Endothelial cell of umbilical vein (primary cell): Measurements from ENCODE around the gene PAPPA. TPM values are rescaled to one million over a fixed set of nuclear protein-coding genes. Genes with fewer than 3 reads are reported as not detected.

ENCODE experiments used
- BruUV-seq: library from RNA; stranded (reverse); fragments of 400-500 nt; replicated peaks from 2 replicates; lab custom pipeline; 2021; lab: Mats Ljungman, UMichigan
- CTCF ChIA-PET: fragments of 300-600, 350-600 bp; sonication (Branson Sonifier 250); formaldehyde crosslinking; loops from one replicate; lab custom pipeline; 2021; ENCODE audit warnings: antibody characterized with exemption, inconsistent platforms; lab: Charles Lee
- POLR2A ChIA-PET: fragments of 300-600, 350-600 bp; sonication (Branson Sonifier 250); formaldehyde crosslinking; loops from one replicate; lab custom pipeline; 2021; ENCODE audit warnings: antibody characterized with exemption, inconsistent platforms; lab: Charles Lee
- DNase-seq: peaks from one replicate; pipeline ENCODE4 v3.0.0-alpha.2; 2011; ENCODE audit warnings: low read depth, low spot score
- FAIRE-seq: peaks from 2 replicates; lab custom pipeline; 2011; peaks lifted over from hg19 to GRCh38; lab: Jason Lieb, UNC
- H2AFZ ChIP-seq: 2 replicates; pipeline ENCODE4 v1.6.0; 2012; ENCODE audit warnings: low read depth, low read length, control low read depth, inconsistent platforms
- H3K27ac ChIP-seq: 2 replicates; pipeline ENCODE4 v1.5.1; 2011; ENCODE audit warnings: low read depth, mild to moderate bottlenecking, control low read depth, low read length, moderate library complexity; ENCODE audit not compliant: insufficient read depth
- H3K27me3 ChIP-seq, 2 experiments: 2 replicates each; pipeline versions ENCODE4 v1.6.0 to v1.6.1; 2011; ENCODE audit warnings: low read length in 2 of 2, mixed read lengths in 1 of 2; ENCODE audit not compliant: control insufficient read depth in 2 of 2, insufficient read depth in 2 of 2
- H3K36me3 ChIP-seq, 2 experiments: 2 replicates in 1 of 2; 3 replicates in 1 of 2; pipeline ENCODE4 v1.5.1; 2011; ENCODE audit warnings: low read length in 2 of 2, mild to moderate bottlenecking in 1 of 2, moderate library complexity in 1 of 2; ENCODE audit not compliant: control insufficient read depth in 2 of 2, insufficient read depth in 2 of 2; ENCODE audit errors: extremely low read depth in 1 of 2
- H3K4me1 ChIP-seq: 3 replicates; pipeline ENCODE4 v1.5.1; 2011; ENCODE audit warnings: mild to moderate bottlenecking, low read length; ENCODE audit not compliant: control insufficient read depth, insufficient read depth; ENCODE audit errors: extremely low read depth
- H3K4me2 ChIP-seq: 2 replicates; pipeline ENCODE4 v1.6.1; 2011; ENCODE audit warnings: low read length, control low read depth, mixed read lengths; ENCODE audit not compliant: insufficient read depth
- H3K4me3 ChIP-seq, 3 experiments: fragments of 200-600 bp in 1 of 3; sonication (generic), shearing (Covaris generic) in 1 of 3; replicated peaks in 1 of 3; 2 replicates each; pipeline ENCODE4 v1.5.1; 2011 to 2016; ENCODE audit warnings: control low read depth in 3 of 3, low read length in 3 of 3, mild to moderate bottlenecking in 2 of 3, inconsistent platforms in 1 of 3, low read depth in 1 of 3, moderate library complexity in 1 of 3; ENCODE audit not compliant: insufficient read depth in 1 of 3
- H3K79me2 ChIP-seq: 2 replicates; pipeline ENCODE4 v1.6.0; 2012; ENCODE audit warnings: low read length, inconsistent platforms; ENCODE audit not compliant: control insufficient read depth, insufficient read depth
- H3K9ac ChIP-seq: replicated peaks from 2 replicates; pipeline ENCODE3; 2011; ENCODE audit warnings: low read length, control low read depth; ENCODE audit not compliant: insufficient read depth; ENCODE audit errors: extremely low read depth
- H3K9me1 ChIP-seq: replicated peaks from 3 replicates; pipeline ENCODE4 v1.6.0; 2011; ENCODE audit warnings: mild to moderate bottlenecking, low read length; ENCODE audit not compliant: control insufficient read depth, insufficient read depth; ENCODE audit errors: extremely low read depth
- H3K9me3 ChIP-seq: replicated peaks from 2 replicates; pipeline ENCODE4 v1.5.1; 2012; ENCODE audit warnings: low read length, inconsistent platforms; ENCODE audit not compliant: control insufficient read depth, insufficient read depth
- H4K20me1 ChIP-seq: replicated peaks from 2 replicates; pipeline ENCODE3; 2011; ENCODE audit warnings: mild to moderate bottlenecking, low read length; ENCODE audit not compliant: control insufficient read depth, insufficient read depth; ENCODE audit errors: extremely low read depth
- CTCF ChIP-seq, 2 donors: IDR thresholded peaks; 1 replicate in 1 of 2; 2 replicates in 1 of 2; pipeline ENCODE4 v1.5.1; 2011; ENCODE audit warnings: low read length in 2 of 2, mild to moderate bottlenecking in 2 of 2, moderate library complexity in 2 of 2, control low read depth in 1 of 2, inconsistent platforms in 1 of 2, low read depth in 1 of 2; ENCODE audit not compliant: insufficient read depth in 1 of 2; ENCODE audit errors: extremely low read depth in 1 of 2
- EZH2 ChIP-seq: IDR thresholded peaks from 2 replicates; pipeline ENCODE4 v1.6.1; 2012; ENCODE audit warnings: borderline replicate concordance, low read depth, mild to moderate bottlenecking, moderate library complexity, low read length, inconsistent platforms; ENCODE audit not compliant: severe bottlenecking
- FOS ChIP-seq: IDR thresholded peaks from 2 replicates; pipeline ENCODE4 v1.6.1; 2011; ENCODE audit warnings: mild to moderate bottlenecking, low read length, moderate library complexity, borderline replicate concordance; ENCODE audit not compliant: insufficient read depth
- GATA2 ChIP-seq: IDR thresholded peaks from 2 replicates; pipeline ENCODE4 v1.7.0; 2011; ENCODE audit warnings: low read depth, mild to moderate bottlenecking, moderate library complexity, mixed read lengths, low read length; ENCODE audit not compliant: insufficient read length, insufficient read depth
- JUN ChIP-seq: IDR thresholded peaks from 2 replicates; pipeline ENCODE4 v1.6.1; 2011; ENCODE audit warnings: borderline replicate concordance, low read depth; ENCODE audit not compliant: insufficient read length, insufficient read depth
- MAX ChIP-seq: IDR thresholded peaks from 2 replicates; pipeline ENCODE4 v1.6.1; 2011; ENCODE audit not compliant: insufficient read depth, insufficient read length
- MYC ChIP-seq: IDR thresholded peaks from one replicate; pipeline ENCODE4 v1.6.1; 2011; ENCODE audit warnings: mild to moderate bottlenecking, low read depth, low read length
- POLR2A ChIP-seq: IDR thresholded peaks from 2 replicates; pipeline ENCODE4 v1.6.1; 2012; ENCODE audit warnings: low read depth, mild to moderate bottlenecking, control low read depth, low read length
- POLR2AphosphoS5 ChIP-seq: IDR thresholded peaks from 2 replicates; pipeline ENCODE4 v1.6.1; 2012; ENCODE audit warnings: low read depth, mild to moderate bottlenecking, control low read depth, low read length, moderate library complexity; ENCODE audit not compliant: insufficient read depth
- dilution Hi-C: fragments of 300-500 bp; cut with MboI; formaldehyde crosslinking; loops from one replicate; pipeline ENCODE4 v1.15.0; 2019; ENCODE audit warnings: low sequenced_read_pairs; ENCODE audit not compliant: extremely low pct_ligation_motif_present
- intact Hi-C: fragments of 100-400 bp; cut with micrococcal nuclease; formaldehyde crosslinking; loops from one replicate; pipeline ENCODE4 v1.10.0; 2022
- polyA plus RNA-seq, 4 experiments: library from polyadenylated mRNA; depleted of rRNA in 3 of 4; stranded (reverse) in 3 of 4; unstranded in 1 of 4; fragments of >200 nt; gene quantifications; 2 replicates each; pipeline versions ENCODE4 v1.2.1 to v1.2.3, GENCODE V29; 2011 to 2012; ENCODE audit warnings: missing spikeins in 1 of 4
- total RNA-seq: library from RNA; stranded (reverse); gene quantifications from 2 replicates; pipeline ENCODE4 v1.2.3, GENCODE V29; 2021

The PAPPA gene
- total and polyA plus RNA-seq, 2 donors (not counting 3 experiments of a cell fraction or from before 2014, with no cell fraction given), result 0.13 to 0.41 TPM

- H3K9me3 ChIP-seq, result no peaks in the 10 kb centered on the region
- no peaks in the 10 kb centered on the region for H4K20me1 ChIP-seq
- H3K9me1 ChIP-seq, result no peaks in the 10 kb centered on the region
- no peak overlapping the region for H3K9ac ChIP-seq
- ChIA-PET POLR2A (no interaction called here), CTCF (no interaction called here)
- no peak overlapping the region for H3K4me2 ChIP-seq
- FAIRE-seq (no peak), DNase-seq (no peak)
- no peak overlapping the region for H3K4me3 ChIP-seq
- no peak overlapping the region for H3K27ac ChIP-seq
- intact Hi-C loops (no loop called here), dilution Hi-C loops (no loop called here)
- no peak for TF ChIP-seq MYC
- no peak for TF ChIP-seq POLR2AphosphoS5
- no peak for TF ChIP-seq GATA2
- TF ChIP-seq MAX, result no peak
- no peak for TF ChIP-seq FOS
- TF ChIP-seq JUN, result no peak
- no peak for TF ChIP-seq CTCF (IDR thresholded peaks at IDR 0.05; ENCODE audit: extremely low read depth in 1 of 2, insufficient read depth in 1 of 2, low read depth in 1 of 2, low read length in 2 of 2)
- TF ChIP-seq EZH2, result no peak
- TF ChIP-seq POLR2A, result no peak
- BruUV-seq, result no TSS peak
- no peaks in the 10 kb centered on the region for H3K36me3 ChIP-seq
- H2AFZ ChIP-seq, result no peak overlapping the region
- H3K4me1 ChIP-seq, result no peaks in the 10 kb centered on the region
- H3K27me3 ChIP-seq, result no peaks in the 10 kb centered on the region
- H3K79me2 ChIP-seq, result no peaks in the 10 kb centered on the region
Observed at GRCh38 chr9:116116393-116116792, 37.2 kb upstream of the PAPPA start.
